ENCODE data around the gene CDV3. TPM values are rescaled to one million over a fixed set of nuclear protein-coding genes. Genes with fewer than 3 reads are reported as not detected.
"Not testable (repeated sequence)": the region's sequence is repeated elsewhere in the genome, so short reads cannot be mapped to it uniquely, and the experiment has no call there.

The CDV3 gene
- total and polyA plus RNA-seq, 7 donors = 63.7 to 120 (median 102) TPM

DNA sequence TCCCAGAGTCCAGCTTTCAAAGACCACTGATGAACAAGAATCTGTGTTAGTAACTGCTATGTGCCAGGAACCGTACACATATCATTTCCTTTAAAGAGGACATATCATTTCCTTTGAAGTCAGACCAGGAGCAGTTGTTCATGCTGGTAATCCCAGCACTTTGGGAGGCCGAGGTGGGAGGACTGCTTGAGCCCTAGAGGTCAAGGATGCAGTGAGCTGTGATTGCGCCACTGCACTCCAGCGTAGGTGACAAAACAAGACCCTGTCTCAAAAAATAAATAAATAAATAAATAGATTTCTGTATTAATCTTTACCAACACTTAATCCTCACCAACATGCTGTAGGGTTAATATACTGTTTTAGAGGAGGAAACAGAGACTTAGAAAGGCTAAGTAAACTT lies 23.9 kb upstream of the CDV3 start:
- H3K36me3 ChIP-seq = no peaks in the 10 kb centered on the region
- H3K9me3 ChIP-seq = no peaks in the 10 kb centered on the region
- TF ChIP-seq POLR2A (IDR thresholded peaks at IDR 0.05) (no peak), POLR2AphosphoS5 (IDR thresholded peaks at IDR 0.05) (no peak), EP300 (IDR thresholded peaks at IDR 0.05) (no peak)
- TF ChIP-seq, protein P1, sequence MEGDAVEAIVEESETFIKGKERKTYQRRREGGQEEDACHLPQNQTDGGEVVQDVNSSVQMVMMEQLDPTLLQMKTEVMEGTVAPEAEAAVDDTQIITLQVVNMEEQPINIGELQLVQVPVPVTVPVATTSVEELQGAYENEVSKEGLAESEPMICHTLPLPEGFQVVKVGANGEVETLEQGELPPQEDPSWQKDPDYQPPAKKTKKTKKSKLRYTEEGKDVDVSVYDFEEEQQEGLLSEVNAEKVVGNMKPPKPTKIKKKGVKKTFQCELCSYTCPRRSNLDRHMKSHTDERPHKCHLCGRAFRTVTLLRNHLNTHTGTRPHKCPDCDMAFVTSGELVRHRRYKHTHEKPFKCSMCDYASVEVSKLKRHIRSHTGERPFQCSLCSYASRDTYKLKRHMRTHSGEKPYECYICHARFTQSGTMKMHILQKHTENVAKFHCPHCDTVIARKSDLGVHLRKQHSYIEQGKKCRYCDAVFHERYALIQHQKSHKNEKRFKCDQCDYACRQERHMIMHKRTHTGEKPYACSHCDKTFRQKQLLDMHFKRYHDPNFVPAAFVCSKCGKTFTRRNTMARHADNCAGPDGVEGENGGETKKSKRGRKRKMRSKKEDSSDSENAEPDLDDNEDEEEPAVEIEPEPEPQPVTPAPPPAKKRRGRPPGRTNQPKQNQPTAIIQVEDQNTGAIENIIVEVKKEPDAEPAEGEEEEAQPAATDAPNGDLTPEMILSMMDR (IDR thresholded peaks at IDR 0.05) = no peak
- H3K27me3 ChIP-seq = no peaks in the 10 kb centered on the region
- no peak for DNase-seq
- no peak overlapping the region for H3K4me3 ChIP-seq
- intact Hi-C loops (cut with DNase I) = no loop called here
- no peak overlapping the region for H3K27ac ChIP-seq
- H3K4me1 ChIP-seq = peaks cover 0 to 21% (median 14%) of the 10 kb centered on the region in 4 donors
- WGBS, 2 donors = 93 to 94% methylated on average over 4 of the region's 4 CpGs

DNA sequence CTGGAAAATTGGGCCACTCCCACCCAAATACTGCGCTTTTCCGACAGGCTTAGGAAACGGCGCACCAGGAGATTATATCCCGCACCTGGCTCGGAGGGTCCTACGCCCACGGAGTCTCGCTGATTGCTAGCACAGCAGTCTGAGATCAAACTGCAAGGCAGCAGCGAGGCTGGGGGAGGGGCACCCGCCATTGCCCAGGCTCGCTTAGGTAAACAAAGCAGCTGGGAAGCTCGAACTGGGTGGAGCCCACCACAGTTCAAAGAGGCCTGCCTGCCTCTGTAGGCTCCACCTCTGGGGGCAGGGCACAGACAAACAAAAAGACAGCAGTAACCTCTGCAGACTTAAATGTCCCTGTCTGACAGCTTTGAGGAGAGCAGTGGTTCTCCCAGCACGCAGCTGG lies 21.9 kb upstream of the CDV3 start:
- DNase-seq; H3K27me3 ChIP-seq; H3K27ac ChIP-seq; H3K4me3 ChIP-seq; H3K36me3 ChIP-seq; H3K9me3 ChIP-seq; intact Hi-C loops (cut with DNase I): not testable (repeated sequence)
- H3K4me1 ChIP-seq = peaks cover 0 to 19% (median 14%) of the 10 kb centered on the region in 4 donors
- 80 to 94% methylated on average over 12 of the region's 14 CpGs for WGBS, 2 donors

DNA sequence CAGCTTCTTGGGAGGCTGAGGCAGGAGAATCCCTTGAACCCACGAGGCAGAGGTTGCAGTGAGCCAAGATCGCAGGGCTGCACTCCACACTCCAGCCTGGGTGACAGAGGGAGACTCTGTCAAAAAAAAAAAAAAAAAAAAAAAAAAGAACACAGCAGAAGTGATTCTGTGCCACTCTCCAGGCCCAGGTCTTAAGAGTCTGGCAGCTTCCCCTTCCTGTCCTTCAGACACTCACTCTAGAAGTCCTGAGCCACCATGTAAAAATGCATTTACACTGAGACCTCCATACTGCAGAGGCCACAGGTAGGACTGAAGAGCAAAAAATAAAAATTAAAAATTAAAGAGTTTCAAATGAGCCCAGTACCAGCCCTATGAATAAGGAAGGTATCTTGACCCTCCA lies 11.8 kb upstream of the CDV3 start:
- 87 to 92% methylated on average over 2 of the region's 2 CpGs for WGBS, 2 donors
- intact Hi-C loops (cut with DNase I) = no loop called here
- no peaks in the 10 kb centered on the region for H3K27me3 ChIP-seq
- H3K27ac ChIP-seq = no peak overlapping the region
- H3K4me1 ChIP-seq = no peaks in the 10 kb centered on the region
- H3K4me3 ChIP-seq = no peak overlapping the region
- H3K36me3 ChIP-seq = no peaks in the 10 kb centered on the region
- TF ChIP-seq EP300 (IDR thresholded peaks at IDR 0.05) = no peak
- no peak for DNase-seq
- H3K9me3 ChIP-seq = no peaks in the 10 kb centered on the region

DNA sequence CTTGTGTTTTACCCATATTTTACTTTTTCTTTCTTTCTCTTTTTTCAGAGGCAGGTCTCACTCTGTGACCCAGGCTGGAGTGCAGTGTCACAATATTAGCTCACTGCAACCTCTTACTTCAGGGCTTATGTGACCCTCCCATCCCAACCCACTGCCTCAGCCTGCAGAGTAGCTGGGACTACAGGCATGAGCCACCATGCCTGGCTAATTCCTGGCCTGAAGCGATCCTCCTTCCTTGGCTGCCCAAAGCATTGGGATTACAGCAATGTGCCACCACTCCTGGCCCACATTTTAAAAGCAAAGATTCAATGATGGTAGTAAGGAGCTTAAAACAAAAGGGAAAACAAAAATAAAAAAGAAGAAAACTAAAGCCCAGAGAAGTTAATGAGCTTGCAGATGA lies 11.1 kb upstream of the CDV3 start:
- 94 to 98% methylated on average over 1 of the region's 1 CpG for WGBS, 2 donors
- Histone ChIP-seq H3K27ac (no peak overlapping the region), H3K4me1 (no peaks in the 10 kb centered on the region), H3K36me3 (no peaks in the 10 kb centered on the region), H3K27me3 (no peaks in the 10 kb centered on the region), H3K4me3 (no peak overlapping the region), H3K9me3 (no peaks in the 10 kb centered on the region)
- intact Hi-C loops (cut with DNase I) = no loop called here
- TF ChIP-seq POLR2A (IDR thresholded peaks at IDR 0.05) = no peak
- no peak for TF ChIP-seq EP300 (IDR thresholded peaks at IDR 0.05)
- TF ChIP-seq, protein P1 (IDR thresholded peaks at IDR 0.05) = no peak
- DNase-seq = no peak

DNA sequence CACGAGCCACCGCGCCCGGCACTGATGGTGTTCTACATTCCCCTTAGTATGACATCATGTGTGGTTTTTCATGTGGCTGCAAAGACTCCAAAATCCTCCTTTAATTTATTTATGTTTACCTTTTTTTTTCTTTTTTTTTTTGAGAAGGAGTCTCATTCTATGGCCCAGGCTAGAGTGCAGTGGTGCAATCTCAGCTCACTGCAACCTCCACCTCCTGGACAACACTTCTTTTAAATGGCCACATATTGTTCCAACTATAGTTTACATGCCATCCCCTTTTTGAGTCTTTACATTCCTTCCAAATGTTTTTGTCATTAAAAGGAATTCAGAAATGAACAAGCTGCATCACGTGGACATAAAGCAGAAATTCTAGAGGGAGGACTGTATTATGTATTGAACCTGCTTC lies 10.3 kb upstream of the CDV3 start:
- Histone ChIP-seq H3K27me3 (no peaks in the 10 kb centered on the region), H3K4me3 (no peak overlapping the region), H3K4me1 (no peaks in the 10 kb centered on the region), H3K27ac (no peak overlapping the region), H3K36me3 (no peaks in the 10 kb centered on the region), H3K9me3 (no peaks in the 10 kb centered on the region)
- no peak for DNase-seq
- WGBS, 2 donors = 69 to 85% methylated on average over 5 of the region's 5 CpGs
- TF ChIP-seq POLR2AphosphoS5 (IDR thresholded peaks at IDR 0.05) (no peak), POLR2A (IDR thresholded peaks at IDR 0.05) (no peak), EP300 (IDR thresholded peaks at IDR 0.05) (no peak)
- TF ChIP-seq, protein P1 (IDR thresholded peaks at IDR 0.05) = no peak
- intact Hi-C loops (cut with DNase I) = no loop called here

DNA sequence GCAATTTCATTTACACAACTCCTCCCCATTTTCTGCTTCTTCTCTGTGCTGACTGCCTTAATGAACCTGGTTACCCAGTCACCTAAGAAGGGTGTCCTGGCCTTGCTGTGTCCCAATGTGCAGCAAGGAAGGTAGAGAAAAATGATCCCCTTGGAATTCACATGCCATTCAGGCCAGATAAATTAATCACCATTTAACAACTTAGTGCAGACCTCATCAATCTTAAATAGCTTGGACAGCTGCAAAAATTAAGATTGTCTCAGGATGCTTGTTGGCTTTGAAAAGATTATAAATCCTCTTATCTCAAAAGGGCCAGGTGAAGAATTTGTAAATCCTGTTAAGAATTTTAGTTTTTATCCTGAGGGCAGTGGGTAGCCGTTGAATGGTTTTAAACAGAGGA lies 9.7 kb upstream of the CDV3 start:
- H3K27me3 ChIP-seq = no peaks in the 10 kb centered on the region
- TF ChIP-seq POLR2AphosphoS5 (IDR thresholded peaks at IDR 0.05) = no peak
- no peak for TF ChIP-seq POLR2A (IDR thresholded peaks at IDR 0.05)
- TF ChIP-seq, protein P1 (IDR thresholded peaks at IDR 0.05) = no peak
- no peak for TF ChIP-seq EP300 (IDR thresholded peaks at IDR 0.05)
- no peaks in the 10 kb centered on the region for H3K9me3 ChIP-seq
- no peaks in the 10 kb centered on the region for H3K36me3 ChIP-seq
- intact Hi-C loops (cut with DNase I) = no loop called here
- no peak overlapping the region for H3K4me3 ChIP-seq
- DNase-seq = no peak
- WGBS, 2 donors = 93 to 96% methylated on average over 1 of the region's 1 CpG
- no peaks in the 10 kb centered on the region for H3K4me1 ChIP-seq
- no peak overlapping the region for H3K27ac ChIP-seq
